Trophoblast cell (in vitro differentiated cells and primary cell): ENCODE measurements around the gene TLE5.

Source experiments
- DNase-seq, 2 donors: peaks; one replicate each; pipeline ENCODE4 v3.0.0-alpha.2; 2016
- H2AFZ ChIP-seq: 2 replicates; pipeline ENCODE4 v1.6.1; 2013; ENCODE audit warnings: low read length, moderate library complexity, mild to moderate bottlenecking; ENCODE audit not compliant: insufficient read depth, poor library complexity
- H2AK5ac ChIP-seq: 2 replicates; pipeline ENCODE4 v1.6.1; 2013; ENCODE audit warnings: mild to moderate bottlenecking, low read length
- H2BK120ac ChIP-seq: 2 replicates; pipeline ENCODE4 v1.6.1; 2013; ENCODE audit warnings: low read length, mild to moderate bottlenecking, moderate library complexity; ENCODE audit not compliant: insufficient read depth, poor library complexity
- H2BK12ac ChIP-seq: 2 replicates; pipeline ENCODE4 v1.6.1; 2013; ENCODE audit warnings: mild to moderate bottlenecking, low read length, moderate library complexity
- H2BK5ac ChIP-seq: 2 replicates; pipeline ENCODE4 v1.6.1; 2013; ENCODE audit warnings: low read length, low read depth, moderate library complexity, mild to moderate bottlenecking; ENCODE audit not compliant: poor library complexity
- H3K14ac ChIP-seq: 2 replicates; pipeline ENCODE4 v1.6.1; 2013; ENCODE audit warnings: mild to moderate bottlenecking, low read length
- H3K18ac ChIP-seq: 2 replicates; pipeline ENCODE4 v1.6.1; 2013; ENCODE audit warnings: mild to moderate bottlenecking, low read length
- H3K23ac ChIP-seq: 2 replicates; pipeline ENCODE4 v1.6.1; 2013; ENCODE audit warnings: low read length
- H3K27ac ChIP-seq: 2 replicates; pipeline ENCODE4 v1.5.1; 2013; ENCODE audit warnings: low read depth, mild to moderate bottlenecking, inconsistent platforms, low read length, moderate library complexity
- H3K27me3 ChIP-seq: 2 replicates; pipeline ENCODE4 v1.6.1; 2013; ENCODE audit warnings: inconsistent platforms, mild to moderate bottlenecking, low read length, moderate library complexity; ENCODE audit not compliant: insufficient read depth
- H3K36me3 ChIP-seq, 2 experiments: 1 replicate in 1 of 2; 2 replicates in 1 of 2; pipeline ENCODE4 v1.6.1; 2013; ENCODE audit warnings: low read length in 2 of 2, mild to moderate bottlenecking in 2 of 2, moderate library complexity in 1 of 2; ENCODE audit not compliant: insufficient read depth in 2 of 2, control insufficient read depth in 1 of 2
- H3K4ac ChIP-seq: 2 replicates; pipeline ENCODE4 v1.6.1; 2013; ENCODE audit warnings: low read depth, mild to moderate bottlenecking, low read length, moderate library complexity
- H3K4me1 ChIP-seq, 2 experiments: 1 replicate in 1 of 2; 2 replicates in 1 of 2; pipeline ENCODE4 v1.6.1; 2013; ENCODE audit warnings: low read length in 2 of 2, mild to moderate bottlenecking in 2 of 2, moderate library complexity in 1 of 2; ENCODE audit not compliant: insufficient read depth in 2 of 2, control insufficient read depth in 1 of 2
- H3K4me2 ChIP-seq: 2 replicates; pipeline ENCODE4 v1.6.1; 2013; ENCODE audit warnings: inconsistent platforms, mild to moderate bottlenecking, low read length, moderate library complexity
- H3K4me3 ChIP-seq: 2 replicates; pipeline ENCODE4 v1.5.1; 2013; ENCODE audit warnings: mild to moderate bottlenecking, low read depth, low read length, inconsistent platforms
- H3K79me1 ChIP-seq: one replicate; pipeline ENCODE4 v1.6.1; 2013; ENCODE audit warnings: low read length
- H3K79me2 ChIP-seq: 2 replicates; pipeline ENCODE4 v1.6.1; 2013; ENCODE audit warnings: low read length, mild to moderate bottlenecking; ENCODE audit not compliant: control insufficient read depth, insufficient read depth, poor library complexity
- H3K9ac ChIP-seq: 2 replicates; pipeline ENCODE4 v1.6.1; 2013; ENCODE audit warnings: mild to moderate bottlenecking, low read length
- H3K9me3 ChIP-seq: 2 replicates; pipeline ENCODE4 v1.6.1; 2013; ENCODE audit warnings: low read depth, mild to moderate bottlenecking, control low read depth, inconsistent platforms, low read length; ENCODE audit not compliant: insufficient read depth
- H4K12ac ChIP-seq: 2 replicates; pipeline ENCODE4 v1.6.1; 2013; ENCODE audit warnings: low read depth, mild to moderate bottlenecking, low read length, moderate library complexity
- H4K8ac ChIP-seq: 2 replicates; pipeline ENCODE4 v1.6.1; 2013; ENCODE audit warnings: low read depth, mild to moderate bottlenecking, low read length, moderate library complexity
- H4K91ac ChIP-seq: one replicate; pipeline ENCODE4 v1.6.1; 2013; ENCODE audit warnings: low read depth, mild to moderate bottlenecking, low read length, moderate library complexity
- WGBS: extraction: QIAGEN DNeasy Blood & Tissue Kit; methylation state at CpG from one replicate; pipeline ENCODE4 v1.1.7; 2013; ENCODE audit warnings: missing lambda C conversion rate; ENCODE audit not compliant: insufficient read length, insufficient coverage; ENCODE audit errors: extremely low coverage; 5-methylcytosine and 5-hydroxymethylcytosine counted together

TLE5 gene

DNA sequence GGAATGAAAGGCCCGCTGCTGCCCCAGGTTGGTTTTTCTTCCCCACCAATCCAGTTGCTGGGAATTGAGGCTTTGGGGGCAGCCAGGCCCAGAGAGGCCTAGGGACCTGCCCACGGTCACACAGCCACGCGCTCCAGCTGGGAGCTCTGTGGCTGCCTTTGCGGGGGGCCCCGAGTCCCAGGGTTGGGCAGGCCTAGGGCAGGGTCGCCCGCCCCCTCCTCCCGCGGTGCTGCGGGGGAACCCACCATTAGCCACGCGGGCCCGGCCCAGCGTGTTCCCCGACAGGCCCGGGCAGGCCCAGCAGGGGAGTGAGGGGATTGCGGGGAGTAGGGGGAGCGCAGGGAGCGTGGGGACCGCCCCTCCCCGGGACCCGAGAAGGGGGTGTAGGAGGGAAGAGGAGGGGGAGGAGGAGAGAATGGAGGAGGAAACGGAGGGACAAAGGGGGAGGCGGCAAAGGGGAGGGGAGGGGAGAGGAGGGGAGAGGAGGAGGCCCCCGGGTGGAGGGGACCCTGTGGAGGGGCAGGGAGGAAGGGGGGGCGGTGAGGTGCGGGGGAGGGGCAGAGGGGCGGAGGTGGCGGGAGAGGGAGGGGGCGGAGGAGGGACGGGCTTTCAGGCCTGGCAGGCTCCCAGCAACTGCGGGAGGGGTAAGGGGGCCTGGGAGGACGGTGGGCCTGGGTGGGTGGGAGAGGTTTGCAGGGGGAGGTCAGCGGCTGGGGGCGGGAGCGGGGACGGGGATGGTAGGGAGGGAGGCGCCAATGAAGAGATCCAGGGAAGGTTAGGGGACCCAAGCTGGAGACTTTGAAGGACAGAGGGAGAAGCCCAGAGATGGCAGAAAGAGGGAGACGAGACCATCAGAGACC lies 20.3 kb downstream of the TLE5 start:
- H2AK5ac ChIP-seq: no peak overlapping the region
- no peak for DNase-seq
- no peak overlapping the region for H4K8ac ChIP-seq
- H3K23ac ChIP-seq: no peak overlapping the region
- no peaks in the 10 kb centered on the region for H3K36me3 ChIP-seq
- no peak overlapping the region for H3K4ac ChIP-seq
- H3K79me1 ChIP-seq: no peaks in the 10 kb centered on the region
- H4K12ac ChIP-seq: no peak overlapping the region
- H2BK12ac ChIP-seq: no peak overlapping the region
- no peak overlapping the region for H2AFZ ChIP-seq
- H3K4me3 ChIP-seq: no peak overlapping the region
- H3K9me3 ChIP-seq: peaks cover 4% of the 10 kb centered on the region
- H3K18ac ChIP-seq: no peak overlapping the region
- no CpG with 5 or more reads among the region's 40 CpGs for WGBS
- peaks cover 22% of the 10 kb centered on the region for H3K27me3 ChIP-seq
- H3K79me2 ChIP-seq: no peaks in the 10 kb centered on the region
- H4K91ac ChIP-seq: no peak overlapping the region
- H3K9ac ChIP-seq: no peak overlapping the region
- no peaks in the 10 kb centered on the region for H3K4me1 ChIP-seq
- no peak overlapping the region for H3K4me2 ChIP-seq
- no peak overlapping the region for H2BK5ac ChIP-seq
- H2BK120ac ChIP-seq: no peak overlapping the region
- no peak overlapping the region for H3K27ac ChIP-seq
- H3K14ac ChIP-seq: no peak overlapping the region

DNA sequence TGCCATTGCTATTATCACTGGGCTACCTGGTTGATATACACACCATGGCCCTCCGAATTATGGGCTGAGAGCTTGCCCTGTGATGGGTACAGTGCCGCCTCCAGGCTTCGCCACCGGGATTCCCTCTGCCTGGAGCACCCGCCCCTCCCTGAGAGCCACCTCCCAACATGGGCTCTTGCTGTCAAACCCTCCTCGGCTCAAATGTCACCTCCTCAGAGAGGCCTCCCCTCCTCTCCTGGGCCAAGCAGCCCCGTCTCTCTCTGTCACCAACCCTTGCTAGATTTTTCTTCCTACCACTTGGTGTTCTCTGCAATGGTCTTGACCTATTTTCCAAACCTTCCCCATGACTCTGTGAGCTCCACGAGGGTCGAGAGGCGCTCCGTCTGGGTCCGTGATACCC lies 21.0 kb downstream of the TLE5 start:
- peaks cover 3% of the 10 kb centered on the region for H3K79me1 ChIP-seq

DNA sequence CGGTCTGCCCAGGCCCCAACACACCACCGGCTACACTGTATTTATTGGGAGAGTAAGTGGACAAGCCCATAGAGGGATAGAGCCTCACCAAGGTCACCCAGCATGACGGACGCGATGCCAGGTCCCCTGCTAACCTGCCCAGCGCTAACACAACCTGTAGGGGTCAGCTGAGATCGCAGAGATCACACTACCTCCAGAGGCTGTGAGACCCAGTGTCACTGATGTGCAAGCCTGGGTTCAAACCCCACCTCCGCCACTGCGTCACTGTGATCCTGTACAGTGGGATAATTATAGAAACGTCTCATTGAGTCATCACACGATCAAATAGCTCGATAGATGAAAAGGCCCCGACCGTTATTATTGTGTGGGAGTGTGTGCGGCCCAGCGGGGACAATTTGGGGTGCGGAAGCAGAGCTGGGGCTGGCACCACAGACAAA lies 22.6 kb downstream of the TLE5 start:
- Histone ChIP-seq H2AFZ (no peak overlapping the region), H3K18ac (no peak overlapping the region), H3K9ac (no peak overlapping the region), H3K79me1 (peaks cover 11% of the 10 kb centered on the region), H3K4me1 (peaks cover 10% of the 10 kb centered on the region in 2 experiments), H3K9me3 (no peaks in the 10 kb centered on the region), H4K12ac (no peak overlapping the region), H3K4ac (no peak overlapping the region), H3K14ac (no peak overlapping the region), H3K4me2 (no peak overlapping the region), H4K91ac (no peak overlapping the region), H4K8ac (no peak overlapping the region), H3K27me3 (peaks cover 12% of the 10 kb centered on the region), H2AK5ac (no peak overlapping the region), H2BK5ac (no peak overlapping the region), H2BK120ac (no peak overlapping the region), H2BK12ac (no peak overlapping the region), H3K79me2 (no peaks in the 10 kb centered on the region), H3K27ac (no peak overlapping the region), H3K4me3 (no peak overlapping the region), H3K36me3 (no peaks in the 10 kb centered on the region), H3K23ac (no peak overlapping the region)
- WGBS: no CpG with 5 or more reads among the region's 17 CpGs
- no peak for DNase-seq

More for the DNA sequence above, 21.0 kb downstream of the TLE5 start:
- Histone ChIP-seq H4K12ac (no peak overlapping the region), H3K36me3 (no peaks in the 10 kb centered on the region), H3K79me2 (no peaks in the 10 kb centered on the region), H3K23ac (no peak overlapping the region), H3K9ac (no peak overlapping the region), H3K18ac (no peak overlapping the region), H3K4me1 (peaks cover 3% of the 10 kb centered on the region in 2 experiments), H2AK5ac (no peak overlapping the region), H3K4ac (no peak overlapping the region), H3K27ac (no peak overlapping the region), H3K27me3 (peaks cover 19% of the 10 kb centered on the region), H3K14ac (no peak overlapping the region), H2AFZ (no peak overlapping the region), H3K4me2 (no peak overlapping the region), H4K8ac (no peak overlapping the region), H3K9me3 (peaks cover 2% of the 10 kb centered on the region), H2BK120ac (no peak overlapping the region), H3K4me3 (no peak overlapping the region), H2BK5ac (no peak overlapping the region), H2BK12ac (no peak overlapping the region), H4K91ac (no peak overlapping the region)
- WGBS: no CpG with 5 or more reads among the region's 12 CpGs
- no peak for DNase-seq

DNA sequence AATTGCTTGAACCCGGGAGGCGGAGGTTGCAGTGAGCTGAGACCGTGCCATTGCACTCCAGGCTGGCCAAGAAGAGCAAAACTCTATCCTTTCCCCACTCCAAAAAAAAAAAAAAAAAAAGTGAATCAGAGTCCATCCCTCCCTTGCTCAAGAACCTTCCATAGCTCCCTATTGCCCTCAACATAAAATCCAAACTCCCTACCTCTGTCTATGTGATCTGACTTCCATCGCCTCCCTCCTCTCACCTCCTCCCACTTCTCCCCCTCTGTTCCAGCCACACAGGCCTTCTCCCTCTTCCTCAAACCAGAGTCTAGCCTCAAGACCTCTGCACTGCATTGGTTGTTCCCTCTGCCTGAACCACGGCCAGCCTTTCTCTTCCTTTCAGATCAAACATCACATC lies 23.2 kb downstream of the TLE5 start:
- Histone ChIP-seq H3K18ac (no peak overlapping the region), H3K79me1 (peaks cover 12% of the 10 kb centered on the region), H3K4ac (no peak overlapping the region), H3K14ac (no peak overlapping the region), H4K12ac (no peak overlapping the region), H3K9me3 (no peaks in the 10 kb centered on the region), H2BK120ac (no peak overlapping the region), H4K91ac (no peak overlapping the region), H2AK5ac (no peak overlapping the region), H3K79me2 (no peaks in the 10 kb centered on the region), H4K8ac (no peak overlapping the region), H3K4me1 (peaks cover 15% of the 10 kb centered on the region in 2 experiments), H3K9ac (no peak overlapping the region), H2BK12ac (no peak overlapping the region), H2AFZ (no peak overlapping the region), H3K23ac (no peak overlapping the region), H3K36me3 (no peaks in the 10 kb centered on the region), H3K4me3 (no peak overlapping the region), H3K4me2 (no peak overlapping the region), H3K27me3 (peaks cover 12% of the 10 kb centered on the region), H3K27ac (no peak overlapping the region), H2BK5ac (no peak overlapping the region)
- WGBS: no CpG with 5 or more reads among the region's 5 CpGs
- DNase-seq: no peak
